Erythroblast (primary cell): ENCODE data around the gene NTM.

ENCODE experiments used
- DNase-seq, 2 experiments: peaks; one replicate each; lab custom pipeline; 2025; lab: John Stamatoyannopoulos, UW
- GATA1 ChIP-seq: IDR thresholded peaks from 2 replicates; pipeline ENCODE4 v1.6.1; 2011; ENCODE audit warnings: low read depth, mild to moderate bottlenecking, control low read depth, low read length, moderate library complexity
- POLR2A ChIP-seq: IDR thresholded peaks from 2 replicates; pipeline ENCODE4 v1.6.1; 2011; ENCODE audit warnings: mild to moderate bottlenecking, low read length

The NTM gene

GRCh38 chr11:131537748-131538147, 167.3 kb downstream of the NTM start:
- TF ChIP-seq GATA1 (no peak), POLR2A (no peak)
- no peak for DNase-seq

- TF ChIP-seq POLR2A (no peak), GATA1 (no peak)
- DNase-seq, result no peak
Observed at GRCh38 chr11:131538322-131538721, 167.9 kb downstream of the NTM start.

GRCh38 chr11:131540676-131541075, 170.3 kb downstream of the NTM start:
- TF ChIP-seq POLR2A (no peak), GATA1 (no peak)

GRCh38 chr11:131543389-131544025, 173.1 kb downstream of the NTM start:
- DNase-seq, result no peak
- TF ChIP-seq GATA1, result no peak
- no peak for TF ChIP-seq POLR2A

More at GRCh38 chr11:131540676-131541075, 170.3 kb downstream of the NTM start:
- DNase-seq, result no peak

GRCh38 chr11:131544591-131544990, 174.2 kb downstream of the NTM start:
- TF ChIP-seq POLR2A (no peak), GATA1 (no peak)
- DNase-seq, result no peak

- DNase-seq, result no peak
- TF ChIP-seq GATA1 (no peak), POLR2A (no peak)
Observed at GRCh38 chr11:131546218-131546895, 175.9 kb downstream of the NTM start.

- no peak for DNase-seq
- TF ChIP-seq GATA1 (no peak), POLR2A (no peak)
Observed at GRCh38 chr11:131549099-131549498, 178.7 kb downstream of the NTM start.

- TF ChIP-seq GATA1 (no peak), POLR2A (no peak)
Observed at GRCh38 chr11:131549770-131550169, 179.4 kb downstream of the NTM start.

GRCh38 chr11:131560287-131560686, 189.9 kb downstream of the NTM start:
- no peak for TF ChIP-seq GATA1
- no peak for TF ChIP-seq POLR2A
- no peak for DNase-seq

More at GRCh38 chr11:131549770-131550169, 179.4 kb downstream of the NTM start:
- no peak for DNase-seq

GRCh38 chr11:131561501-131561900, 191.1 kb downstream of the NTM start:
- TF ChIP-seq GATA1 (no peak), POLR2A (no peak)
- DNase-seq, result no peak

GRCh38 chr11:131561972-131562371, 191.6 kb downstream of the NTM start:
- TF ChIP-seq POLR2A, result no peak
- TF ChIP-seq GATA1, result no peak
- no peak for DNase-seq

GRCh38 chr11:131568318-131568717, 197.9 kb downstream of the NTM start:
- no peak for DNase-seq
- no peak for TF ChIP-seq POLR2A
- no peak for TF ChIP-seq GATA1

- no peak for DNase-seq
- no peak for TF ChIP-seq POLR2A
- no peak for TF ChIP-seq GATA1
Observed at GRCh38 chr11:131571571-131571970, 201.2 kb downstream of the NTM start.

GRCh38 chr11:131572423-131572822, 202.0 kb downstream of the NTM start:
- TF ChIP-seq GATA1, result no peak
- TF ChIP-seq POLR2A, result no peak
- no peak for DNase-seq
